NOMO-1 (cell line): ENCODE data around the gene OXNAD1.
"Not testable (repeated sequence)": the region's sequence is repeated elsewhere in the genome, so short reads cannot be mapped to it uniquely, and the experiment has no call there.

Experiments used
- DNase-seq, 2 experiments: peaks; one replicate each; lab custom pipeline; 2025; ENCODE audit not compliant: unreplicated experiment in 2 of 2; lab: John Stamatoyannopoulos, UW

The OXNAD1 gene

GRCh38 chr3:16303037-16303575 is 38.1 kb downstream of the OXNAD1 start:
- no peak for DNase-seq

- DNase-seq: no peak
These were observed 39.3 kb downstream of the OXNAD1 start for GRCh38 chr3:16304061-16305010.

- no peak for DNase-seq
These were observed 40.1 kb downstream of the OXNAD1 start for GRCh38 chr3:16305111-16305541.

GRCh38 chr3:16307832-16308531 is 43.0 kb downstream of the OXNAD1 start:
- no peak for DNase-seq

- DNase-seq: no peak
These were observed 43.7 kb downstream of the OXNAD1 start for GRCh38 chr3:16308727-16309126.

GRCh38 chr3:16309558-16309957 is 44.5 kb downstream of the OXNAD1 start:
- peak; percentile 47 to 66 for DNase-seq

GRCh38 chr3:16310486-16310885 is 45.5 kb downstream of the OXNAD1 start:
- DNase-seq: not testable (repeated sequence)

GRCh38 chr3:16311960-16312451 is 47.0 kb downstream of the OXNAD1 start:
- no peak for DNase-seq

- no peak for DNase-seq
These were observed 49.1 kb downstream of the OXNAD1 start for GRCh38 chr3:16313886-16314645.

- DNase-seq: no peak
These were observed 50.6 kb downstream of the OXNAD1 start for GRCh38 chr3:16315623-16316022.

- DNase-seq: no peak
These were observed 51.4 kb downstream of the OXNAD1 start for GRCh38 chr3:16316396-16316795.

GRCh38 chr3:16316847-16317560 is 52.0 kb downstream of the OXNAD1 start:
- no peak for DNase-seq

- no peak for DNase-seq
These were observed 52.5 kb downstream of the OXNAD1 start for GRCh38 chr3:16317561-16317945.

- DNase-seq: no peak
These were observed 53.2 kb downstream of the OXNAD1 start for GRCh38 chr3:16318176-16318575.

GRCh38 chr3:16319307-16319706 is 54.3 kb downstream of the OXNAD1 start:
- DNase-seq: no peak

- no peak for DNase-seq
These were observed 54.7 kb downstream of the OXNAD1 start for GRCh38 chr3:16319723-16320122.

- DNase-seq: no peak
These were observed 55.7 kb downstream of the OXNAD1 start for GRCh38 chr3:16320711-16321110.

- no peak for DNase-seq
These were observed 57.2 kb downstream of the OXNAD1 start for GRCh38 chr3:16322189-16322588.

- no peak for DNase-seq
These were observed 58.7 kb downstream of the OXNAD1 start for GRCh38 chr3:16323737-16324136.

GRCh38 chr3:16325850-16326249 is 60.8 kb downstream of the OXNAD1 start:
- no peak for DNase-seq
